Measurements from ENCODE around the gene IST1. TPM values are rescaled to one million over a fixed set of nuclear protein-coding genes. Genes with fewer than 3 reads are reported as not detected.
A peak's percentile ranks its signal among the peaks of the same experiment; 100 is the strongest.

Gene IST1
- total and polyA plus RNA-seq, 9 of the 15 experiments (the other 6 are each of a cell fraction or from before 2014, with no cell fraction given) = 135 to 334 (median 188) TPM

DNA sequence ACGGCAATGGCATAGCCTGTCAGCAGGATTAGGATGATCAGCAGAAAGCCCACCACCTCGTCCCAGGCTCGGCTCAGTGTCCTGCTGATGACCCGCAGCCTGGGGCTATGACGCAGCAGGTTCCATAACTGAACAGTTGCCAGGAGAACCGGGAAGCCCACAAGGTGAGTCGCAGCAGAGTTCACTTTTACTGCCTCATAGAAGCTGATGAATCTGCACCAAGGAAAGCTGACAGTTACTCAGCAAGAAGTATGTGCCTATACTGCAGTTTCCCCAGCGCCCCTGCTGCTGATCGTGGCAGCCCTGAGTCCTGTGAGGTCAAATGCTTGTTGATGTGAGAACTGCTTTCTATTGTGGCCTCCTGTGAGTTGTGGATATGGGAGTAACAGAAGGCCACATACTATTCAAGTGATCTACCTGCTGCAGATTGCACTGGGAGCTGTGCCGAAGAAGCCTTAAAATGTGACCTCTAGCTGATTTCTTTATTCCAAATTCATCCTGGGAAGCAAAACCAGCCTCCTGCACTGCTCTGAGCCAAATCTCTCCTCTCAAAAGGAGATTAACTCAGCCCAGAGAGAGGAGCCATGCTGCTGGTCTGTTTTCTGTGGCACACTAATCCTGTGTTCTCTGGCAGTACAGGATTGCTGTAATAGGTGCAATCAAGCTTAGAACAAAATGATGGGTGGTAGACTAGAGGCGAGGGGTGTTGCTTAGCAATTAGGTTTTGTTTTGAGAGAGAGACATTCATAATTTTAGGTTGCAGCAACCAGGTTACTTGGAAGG, 38.8 kb downstream of the IST1 start (continued):
- TF ChIP-seq POLR2G (IDR thresholded peaks at IDR 0.05; ENCODE audit: low read depth, low read length) = peak; percentile 33

DNA sequence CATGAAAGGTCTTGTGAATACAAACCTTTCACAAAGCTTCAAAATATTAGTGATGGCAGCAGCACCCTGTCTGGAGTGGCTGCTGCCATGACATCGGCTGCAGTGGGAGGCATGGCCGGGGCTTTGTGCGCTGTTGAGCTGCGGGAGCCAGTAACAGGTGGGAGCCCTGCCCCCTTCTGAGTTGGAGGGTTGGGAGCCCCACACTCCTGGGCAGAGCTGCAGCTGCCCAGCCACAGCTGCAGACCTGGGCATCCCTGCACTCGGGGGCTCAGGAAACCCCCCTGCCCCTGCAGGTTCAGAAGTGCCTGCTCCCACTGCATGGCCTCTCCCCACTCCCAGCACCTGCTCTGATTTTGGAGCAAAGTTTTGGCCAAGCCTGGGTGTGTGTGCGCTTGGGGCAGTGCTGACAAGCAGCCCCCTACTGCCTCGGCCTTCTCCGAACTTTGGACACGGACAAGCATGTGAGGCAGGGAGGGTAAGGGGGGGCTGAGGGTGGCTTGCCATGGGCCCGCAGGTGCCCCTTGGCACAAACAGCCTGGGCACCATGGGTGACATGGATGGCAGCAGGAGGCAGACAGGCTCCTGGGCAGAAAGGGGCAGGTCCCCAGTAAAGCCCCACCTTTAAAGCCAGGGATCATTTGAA, 42.7 kb downstream of the IST1 start:
- H3K4me1 ChIP-seq (replicated peaks in 1 of 2; ENCODE audit: control insufficient read depth in 2 of 2, insufficient read depth in 2 of 2, low read length in 2 of 2) = peaks cover 4 to 5% of the 10 kb centered on the region in 2 experiments; a peak in 3 of 5 replicates
- in situ Hi-C loops (cut with MboI) = no loop called here
- TF ChIP-seq TOE1 (IDR thresholded peaks at IDR 0.05; ENCODE audit: borderline replicate concordance) (no peak), TOE1 (CRISPR knock-in tag; IDR thresholded peaks at IDR 0.05; ENCODE audit: borderline replicate concordance, low read depth) (no peak), POLR2G (IDR thresholded peaks at IDR 0.05; ENCODE audit: low read depth, low read length) (peak; percentile 14; the same call in 1 of the 2 replicates)
- no peak overlapping the region for H3K4me2 ChIP-seq (ENCODE audit: insufficient read depth, low read length)
- H3K79me2 ChIP-seq (ENCODE audit: control insufficient read depth, insufficient read depth, low read length) = no peaks in the 10 kb centered on the region
- H3K27me3 ChIP-seq (ENCODE audit: control insufficient read depth in 2 of 2, insufficient read depth in 2 of 2, low read length in 2 of 2) = peaks cover 0 to 9% of the 10 kb centered on the region in 2 experiments; a peak in 2 of 5 replicates
- peaks cover 15% of the 10 kb centered on the region; the same call in 2 of the 3 replicates for H3K36me3 ChIP-seq (ENCODE audit: control insufficient read depth, insufficient read depth, low read length)
- no peak overlapping the region for H3K9ac ChIP-seq (ENCODE audit: insufficient read depth in 1 of 2, low read depth in 2 of 2, low read length in 2 of 2)
- H2AFZ ChIP-seq (ENCODE audit: low read depth, low read length) = no peak overlapping the region
- DNase-seq (ENCODE audit: extremely low read depth in 1 of 4, low spot score in 3 of 4) (no peak), FAIRE-seq (no peak), ATAC-seq (no peak)
- H3K9me3 ChIP-seq (replicated peaks; ENCODE audit: control insufficient read depth, insufficient read depth, low read depth, low read length) = no peaks in the 10 kb centered on the region
- ChIA-PET POLR2A (interaction anchor here (2.5 kb wide), 1 partner anchor 9 kb away, joined by 11 read pairs; no protein-coding TSS in a partner anchor), CTCF (ENCODE audit: low intra/inter-chr PET ratio) (no interaction called here)
- no peak overlapping the region for H3K4me3 ChIP-seq
- 0 out of 2 replicates have a peak, but pooled peaks cover 8% of the 10 kb centered on the region for H4K20me1 ChIP-seq (replicated peaks; ENCODE audit: control insufficient read depth, insufficient read depth, low read length)
- WGBS (ENCODE audit: insufficient coverage, low coverage, missing lambda C conversion rate) = 22% methylated on average over 9 of the region's 10 CpGs
- no peak overlapping the region for H3K27ac ChIP-seq (ENCODE audit: extremely low read depth, low read depth, low read length)
- intact Hi-C loops (cut with micrococcal nuclease) = no loop called here
- BruUV-seq (replicated peaks) = no TSS peak
- no peaks in the 10 kb centered on the region for H3K9me1 ChIP-seq (ENCODE audit: control insufficient read depth, insufficient read depth, low read length)

All from K562 (cell line).